Measurements from ENCODE around the gene RUNX1.

The RUNX1 gene

DNA sequence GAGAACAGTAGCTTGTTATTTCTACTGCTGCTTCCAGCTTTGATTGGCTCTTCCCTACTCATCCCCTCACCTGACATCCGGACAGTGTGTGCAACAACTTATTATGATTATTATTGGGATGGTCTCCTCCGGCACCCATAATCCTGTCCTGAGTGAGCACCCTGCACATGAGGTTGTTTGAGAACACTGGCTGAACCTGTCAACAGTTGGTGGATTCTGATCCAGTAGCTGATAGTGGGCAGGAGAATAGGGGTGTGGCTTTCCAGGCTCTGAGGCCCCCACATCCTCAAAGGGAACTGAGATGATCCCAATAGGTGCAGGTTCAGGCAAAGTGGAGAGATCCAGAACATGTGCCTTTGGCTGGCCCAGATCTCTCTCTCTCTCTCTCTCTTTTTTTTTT is 60.5 kb downstream of the RUNX1 start:
- TF ChIP-seq, protein P1, sequence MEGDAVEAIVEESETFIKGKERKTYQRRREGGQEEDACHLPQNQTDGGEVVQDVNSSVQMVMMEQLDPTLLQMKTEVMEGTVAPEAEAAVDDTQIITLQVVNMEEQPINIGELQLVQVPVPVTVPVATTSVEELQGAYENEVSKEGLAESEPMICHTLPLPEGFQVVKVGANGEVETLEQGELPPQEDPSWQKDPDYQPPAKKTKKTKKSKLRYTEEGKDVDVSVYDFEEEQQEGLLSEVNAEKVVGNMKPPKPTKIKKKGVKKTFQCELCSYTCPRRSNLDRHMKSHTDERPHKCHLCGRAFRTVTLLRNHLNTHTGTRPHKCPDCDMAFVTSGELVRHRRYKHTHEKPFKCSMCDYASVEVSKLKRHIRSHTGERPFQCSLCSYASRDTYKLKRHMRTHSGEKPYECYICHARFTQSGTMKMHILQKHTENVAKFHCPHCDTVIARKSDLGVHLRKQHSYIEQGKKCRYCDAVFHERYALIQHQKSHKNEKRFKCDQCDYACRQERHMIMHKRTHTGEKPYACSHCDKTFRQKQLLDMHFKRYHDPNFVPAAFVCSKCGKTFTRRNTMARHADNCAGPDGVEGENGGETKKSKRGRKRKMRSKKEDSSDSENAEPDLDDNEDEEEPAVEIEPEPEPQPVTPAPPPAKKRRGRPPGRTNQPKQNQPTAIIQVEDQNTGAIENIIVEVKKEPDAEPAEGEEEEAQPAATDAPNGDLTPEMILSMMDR (IDR thresholded peaks at IDR 0.05) = no peak

DNA sequence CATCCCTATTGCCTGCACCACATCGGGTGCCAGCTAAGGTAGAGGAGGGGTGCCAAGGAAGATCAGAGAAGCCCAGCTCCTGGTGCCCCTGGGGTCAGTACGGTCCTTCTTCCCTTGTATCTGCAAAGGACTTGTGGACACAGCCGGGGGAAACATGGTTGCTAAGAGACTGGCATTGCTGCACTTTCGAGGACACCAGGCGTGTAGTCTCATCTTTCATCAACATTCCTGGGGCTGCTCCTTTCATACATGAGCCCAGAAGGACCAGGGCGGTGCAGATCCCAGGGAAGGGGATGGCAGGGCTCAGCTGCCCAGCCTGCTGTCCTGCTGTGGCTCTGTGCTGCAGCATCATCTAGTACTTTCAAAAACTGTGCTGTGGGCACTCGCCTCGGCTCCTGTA is 61.0 kb downstream of the RUNX1 start:
- TF ChIP-seq, protein P1 (IDR thresholded peaks at IDR 0.05) = no peak

DNA sequence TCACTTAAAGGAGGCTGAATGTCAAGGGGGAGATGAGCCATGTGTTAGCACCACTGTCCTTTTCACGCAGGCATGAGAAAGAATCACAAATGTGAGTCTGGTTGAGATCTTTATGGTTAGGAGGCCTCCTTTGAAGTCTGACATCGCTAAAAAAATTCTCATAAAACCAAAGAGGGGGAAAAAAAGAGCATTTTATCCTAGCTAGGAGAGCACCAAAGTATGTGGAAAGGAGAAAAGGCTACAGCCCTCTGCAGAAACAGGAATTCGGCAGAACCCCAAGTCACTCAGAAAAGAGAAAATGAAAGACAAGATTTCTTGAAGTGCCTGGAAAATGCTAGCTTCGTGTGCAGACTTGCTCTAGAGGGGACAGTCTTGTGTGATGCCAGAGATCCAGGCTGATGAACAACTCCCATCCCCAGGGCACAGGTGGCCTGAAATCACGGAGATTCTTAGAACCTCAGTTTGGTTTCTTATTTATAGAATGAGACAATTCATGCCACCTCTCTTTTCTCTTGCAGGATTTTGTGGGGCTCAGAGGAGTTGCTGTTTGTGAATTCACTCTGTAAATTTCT is 61.5 kb downstream of the RUNX1 start:
- TF ChIP-seq, protein P1 (IDR thresholded peaks at IDR 0.05) = no peak

DNA sequence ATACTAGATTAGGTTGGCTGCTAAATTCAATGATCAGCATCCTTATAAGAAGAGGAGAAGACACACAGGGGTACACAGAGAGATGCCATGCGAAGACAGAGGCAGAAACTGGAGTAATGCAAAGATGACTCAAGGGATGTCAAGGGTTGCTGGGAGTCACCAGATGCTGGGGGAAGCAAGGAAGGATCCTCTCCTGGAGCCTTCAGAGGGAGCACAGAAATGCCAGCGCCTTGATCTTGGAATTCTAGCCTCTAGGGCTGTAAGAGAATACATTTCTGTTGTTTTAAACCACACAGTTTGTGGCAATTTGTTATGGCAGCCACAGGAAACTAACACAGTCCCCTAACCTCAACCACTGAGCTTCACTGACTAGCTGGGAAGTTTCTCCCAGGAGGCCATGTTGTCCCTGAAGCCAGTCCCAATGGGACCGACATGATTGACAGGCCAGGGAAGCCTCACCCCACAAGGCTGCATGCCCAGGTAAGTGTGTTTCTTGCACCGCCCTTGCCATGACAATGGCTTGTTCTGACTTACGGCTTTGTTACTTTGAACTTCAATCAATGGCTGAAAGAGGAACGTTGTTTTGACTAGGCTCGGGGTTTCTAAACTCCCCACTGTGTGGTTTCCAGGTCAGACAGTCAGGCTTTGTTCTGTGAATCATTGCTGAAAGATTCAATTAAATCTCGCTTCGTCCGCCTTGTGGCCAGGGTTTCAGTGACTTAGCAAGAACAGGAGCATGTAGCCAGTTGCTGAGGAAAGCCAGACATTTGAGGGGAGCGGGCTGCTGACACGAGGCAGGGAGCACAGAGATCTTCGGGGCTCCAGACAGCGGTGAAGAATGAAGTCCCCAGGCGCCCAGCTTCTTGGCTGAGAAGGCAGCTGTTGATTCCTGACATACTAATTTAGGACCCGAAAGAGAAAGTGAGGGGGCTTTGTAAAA is 62.3 kb downstream of the RUNX1 start:
- TF ChIP-seq, protein P1 (IDR thresholded peaks at IDR 0.05) = no peak

DNA sequence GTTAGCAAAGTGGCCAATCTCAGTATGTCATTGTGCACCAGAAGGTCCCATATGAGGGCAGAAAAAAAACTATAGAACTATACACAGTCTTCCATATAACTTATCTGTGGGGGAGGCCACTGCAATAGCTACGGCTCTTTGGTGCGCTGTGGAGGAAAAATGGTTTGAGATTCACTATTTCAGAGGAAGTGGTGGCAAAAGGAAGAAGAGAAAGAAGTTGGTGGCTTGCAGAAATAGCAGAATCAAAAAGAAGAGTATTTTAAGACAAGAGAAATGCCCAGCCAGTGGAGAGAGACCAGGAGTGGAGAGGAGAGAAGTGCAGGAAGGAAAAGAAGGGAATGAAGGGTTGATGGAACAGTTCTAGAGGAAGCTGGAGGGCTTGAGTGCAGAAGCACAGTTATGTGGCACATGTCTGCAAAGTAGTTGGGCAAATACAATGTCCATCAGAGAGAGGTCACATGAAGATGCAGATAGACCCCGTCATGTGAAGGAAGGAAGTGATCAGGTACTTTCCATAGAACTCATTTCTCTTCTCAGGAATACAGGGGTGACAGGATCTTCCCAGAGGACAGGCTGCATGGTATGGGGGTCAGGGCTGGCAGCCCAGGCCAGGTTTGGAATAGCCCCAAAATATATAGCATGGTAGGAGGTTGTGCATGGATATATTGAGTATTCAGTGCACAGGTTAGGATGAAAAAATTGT is 64.6 kb downstream of the RUNX1 start:
- TF ChIP-seq, protein P1 (IDR thresholded peaks at IDR 0.05) = no peak

DNA sequence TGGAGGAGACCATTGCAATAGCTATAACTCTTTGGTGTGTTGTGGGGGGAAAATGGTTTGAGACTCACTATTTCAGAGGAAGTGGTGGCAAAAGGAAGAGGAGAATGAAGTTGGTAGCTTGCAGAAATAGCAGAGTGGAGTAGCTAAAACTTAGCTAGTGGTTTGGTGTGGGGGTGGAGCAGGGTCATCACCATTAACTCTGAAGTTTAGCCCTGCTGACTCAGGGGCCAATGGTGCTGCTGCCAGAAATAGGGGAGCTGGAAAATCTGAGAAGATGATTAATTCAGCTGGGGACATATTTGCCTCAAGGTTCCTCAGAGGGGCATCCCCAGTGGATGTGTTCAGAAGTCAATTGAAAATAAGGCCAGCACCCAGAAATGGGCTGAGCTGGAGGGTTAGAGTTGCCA is 65.4 kb downstream of the RUNX1 start:
- TF ChIP-seq, protein P1 (IDR thresholded peaks at IDR 0.05) = no peak

DNA sequence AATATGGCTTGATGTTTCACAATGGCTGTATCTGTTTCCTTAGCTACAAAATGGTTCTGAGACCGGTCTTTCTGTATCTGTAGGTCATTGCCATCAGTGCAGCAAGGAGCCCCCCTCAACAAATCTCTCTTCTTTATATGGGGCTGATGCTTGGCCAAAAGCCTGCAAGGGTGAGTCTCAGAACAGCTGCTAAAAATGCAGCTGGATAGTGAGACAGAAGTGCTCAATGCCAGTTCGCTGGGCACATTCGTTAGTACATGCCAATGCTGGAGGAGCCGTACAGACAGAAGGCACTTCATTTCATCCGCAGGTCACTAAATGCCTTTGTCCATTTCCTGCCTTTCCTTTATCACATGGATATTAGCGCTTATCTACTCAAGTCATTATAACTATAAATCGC is 67.3 kb downstream of the RUNX1 start:
- TF ChIP-seq, protein P1 (IDR thresholded peaks at IDR 0.05) = no peak

All from LNCAP (cell line).